Measurements from ENCODE around the gene TSPY1. TPM values are rescaled to one million over a fixed set of nuclear protein-coding genes. Genes with fewer than 3 reads are reported as not detected.

Gene TSPY1
- total RNA-seq (2014; rRNA removed; shearing (Covaris generic)), result not detected in 2 replicates

DNA sequence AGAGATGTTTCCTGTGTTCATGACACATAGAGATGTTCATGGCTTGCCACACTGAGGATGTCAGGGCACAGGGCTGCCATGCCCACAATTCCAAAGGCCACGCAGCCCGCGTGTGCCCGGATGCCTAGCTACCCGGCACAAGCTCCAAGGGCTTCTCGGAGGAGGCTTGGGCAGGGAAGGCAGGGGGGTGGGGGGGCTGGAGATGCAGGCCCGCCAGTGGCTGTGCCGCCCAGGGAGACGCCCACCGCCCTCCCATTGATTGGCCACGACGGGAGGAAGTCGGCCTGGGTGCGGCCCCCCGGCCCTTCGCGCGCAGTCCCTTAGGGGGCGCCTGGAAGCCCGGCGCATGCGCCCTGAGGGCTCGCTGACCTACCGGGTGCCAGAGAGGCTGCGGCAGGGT is at the start of gene TSPY1:
TSPY1 (plus strand) TSS at position 301 of the 400 bp plus-strand sequence; CDS start at position 347, 46 bp downstream.

DNA sequence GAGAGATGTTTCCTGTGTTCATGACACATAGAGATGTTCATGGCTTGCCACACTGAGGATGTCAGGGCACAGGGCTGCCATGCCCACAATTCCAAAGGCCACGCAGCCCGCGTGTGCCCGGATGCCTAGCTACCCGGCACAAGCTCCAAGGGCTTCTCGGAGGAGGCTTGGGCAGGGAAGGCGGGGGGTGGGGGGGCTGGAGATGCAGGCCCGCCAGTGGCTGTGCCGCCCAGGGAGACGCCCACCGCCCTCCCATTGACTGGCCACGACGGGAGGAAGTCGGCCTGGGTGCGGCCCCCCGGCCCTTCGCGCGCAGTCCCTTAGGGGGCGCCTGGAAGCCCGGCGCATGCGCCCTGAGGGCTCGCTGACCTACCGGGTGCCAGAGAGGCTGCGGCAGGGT is 20.2 kb downstream of the TSPY1 start, which contains the start of gene TSPY9:
TSPY9 (plus strand) TSS at position 301 of the 400 bp plus-strand sequence; CDS start at position 347, 46 bp downstream.

Other genes with a start within 250 kb of the TSPY1 start
- gene TSPY4, start 129.5 kb upstream of the TSPY1 start, total RNA-seq (2014; rRNA removed; shearing (Covaris generic)), result not detected in 2 replicates
- not detected in 2 replicates for gene TSPY8, start 109.2 kb upstream of the TSPY1 start, total RNA-seq (2014; rRNA removed; shearing (Covaris generic))
- gene TSPY3, start 68.5 kb upstream of the TSPY1 start, total RNA-seq (2014; rRNA removed; shearing (Covaris generic)), result not detected in 2 replicates
- gene TSPY9, start 20.3 kb downstream of the TSPY1 start, total RNA-seq (2014; rRNA removed; shearing (Covaris generic)), result not detected in 2 replicates
- not detected in 2 replicates for gene TSPY10, start 60.9 kb downstream of the TSPY1 start, total RNA-seq (2014; rRNA removed; shearing (Covaris generic))